HCT116 (cell line): ENCODE measurements around the gene BBS4. TPM values are rescaled to one million over a fixed set of nuclear protein-coding genes. Genes with fewer than 3 reads are reported as not detected.

Experiments used
- ATAC-seq: fragments of 200-7000 bp; cut with Tn5 transposase; 2 replicates; pipeline ENCODE4 v1.9.1; 2020; ENCODE audit warnings: mild to moderate bottlenecking, moderate library complexity
- BruUV-seq: library from RNA; stranded (reverse); fragments of 400-500 nt; replicated peaks from 2 replicates; lab custom pipeline; 2021; lab: Mats Ljungman, UMichigan
- CTCF ChIA-PET: fragments of 300-600 bp; sonication (Branson Sonifier 250); formaldehyde crosslinking; loops from one replicate; lab custom pipeline; 2021; ENCODE audit warnings: antibody characterized with exemption; lab: Charles Lee
- POLR2A ChIA-PET: fragments of 300-600, 350-600 bp; sonication (Branson Sonifier 250); formaldehyde crosslinking; loops from one replicate; lab custom pipeline; 2021; ENCODE audit warnings: antibody characterized with exemption; lab: Charles Lee
- RAD21 ChIA-PET, 2 experiments: fragments of 300-600 bp; sonication (Branson Sonifier 250); formaldehyde crosslinking; loops; one replicate each; lab custom pipeline; 2023; ENCODE audit warnings: low total read pairs in 2 of 2; ENCODE audit not compliant: uncharacterized antibody in 2 of 2, unreplicated experiment in 2 of 2, low non-redundant PET in 1 of 2; lab: Charles Lee
- DNase-seq: peaks from one replicate; pipeline ENCODE4 v3.0.0-alpha.2; 2010; ENCODE audit warnings: low read depth, low spot score
- H2AFZ ChIP-seq: fragments of 200-600 bp; shearing (Covaris generic), sonication (generic); 2 replicates; pipeline ENCODE4 v1.6.1; 2017; ENCODE audit warnings: low read depth, mixed run types, mixed read lengths, antibody characterized with exemption, low read length; ENCODE audit not compliant: poor library complexity, severe bottlenecking
- H3K27ac ChIP-seq: 2 replicates; pipeline ENCODE4 v1.5.1; 2012; ENCODE audit warnings: low read depth, low read length
- H3K27me3 ChIP-seq: fragments of 200-600 bp; sonication (generic); 2 replicates; pipeline ENCODE4 v1.6.1; 2016; ENCODE audit warnings: mixed run types, low read length, mixed read lengths; ENCODE audit not compliant: insufficient read depth
- H3K36me3 ChIP-seq, 2 experiments: fragments of 200-500 bp in 1 of 2; fragments of 200-600 bp in 1 of 2; sonication (Bioruptor generic) in 1 of 2; sonication (generic) in 1 of 2; 2 replicates each; pipeline versions ENCODE4 v1.5.1 to v1.6.1; 2014 to 2016; ENCODE audit warnings: low read length in 2 of 2, inconsistent platforms in 1 of 2, mixed read lengths in 1 of 2, mixed run types in 1 of 2; ENCODE audit not compliant: insufficient read depth in 2 of 2, control insufficient read depth in 1 of 2
- H3K4me1 ChIP-seq, 2 experiments: fragments of 200-600 bp in 1 of 2; sonication (generic) in 1 of 2; 2 replicates each; pipeline versions ENCODE4 v1.5.1 to v1.6.1; 2012 to 2017; ENCODE audit warnings: low read length in 2 of 2, inconsistent platforms in 1 of 2, mild to moderate bottlenecking in 1 of 2, mixed read lengths in 1 of 2, mixed run types in 1 of 2, moderate library complexity in 1 of 2; ENCODE audit not compliant: insufficient read depth in 2 of 2, control insufficient read depth in 1 of 2
- H3K4me2 ChIP-seq: fragments of 200-600 bp; sonication (generic); 2 replicates; pipeline ENCODE4 v1.6.1; 2017; ENCODE audit warnings: mixed run types, low read length, mixed read lengths
- H3K4me3 ChIP-seq, 2 experiments: fragments of 200-600 bp in 1 of 2; sonication (generic) in 1 of 2; replicated peaks in 1 of 2; 2 replicates each; pipeline ENCODE4 v1.5.1; 2011 to 2016; ENCODE audit warnings: low read length in 2 of 2, control low read depth in 1 of 2, low read depth in 1 of 2, mild to moderate bottlenecking in 1 of 2, mixed read lengths in 1 of 2, mixed run types in 1 of 2
- H3K79me2 ChIP-seq: fragments of 200-600 bp; sonication (generic); 2 replicates; pipeline ENCODE4 v1.6.1; 2017; ENCODE audit warnings: mild to moderate bottlenecking, mixed run types, low read length, moderate library complexity, mixed read lengths; ENCODE audit not compliant: insufficient read depth
- H3K9ac ChIP-seq: fragments of 200-600 bp; sonication (generic); 2 replicates; pipeline ENCODE4 v1.6.1; 2016; ENCODE audit warnings: low read length, mixed read lengths
- H3K9me2 ChIP-seq: fragments of 200-600 bp; sonication (generic), shearing (Covaris generic); 2 replicates; pipeline ENCODE4 v1.6.1; 2017; ENCODE audit warnings: mixed run types, mild to moderate bottlenecking, moderate library complexity; ENCODE audit not compliant: insufficient read depth
- H3K9me3 ChIP-seq, 2 experiments: fragments of 200-500 bp in 1 of 2; fragments of 200-600 bp in 1 of 2; sonication (Bioruptor generic) in 1 of 2; sonication (generic) in 1 of 2; 2 replicates each; pipeline ENCODE4 v1.6.1; 2014 to 2017; ENCODE audit warnings: low read length in 2 of 2, mixed read lengths in 2 of 2, inconsistent platforms in 1 of 2, low read depth in 1 of 2, mild to moderate bottlenecking in 1 of 2, mixed run types in 1 of 2, moderate library complexity in 1 of 2; ENCODE audit not compliant: control insufficient read depth in 1 of 2, insufficient read depth in 1 of 2
- H4K20me1 ChIP-seq: fragments of 200-600 bp; sonication (generic), shearing (Covaris generic); 2 replicates; pipeline ENCODE4 v1.6.1; 2017; ENCODE audit warnings: mixed run types, mild to moderate bottlenecking, moderate library complexity; ENCODE audit not compliant: insufficient read depth
- EGR1 ChIP-seq: IDR thresholded peaks from 2 replicates; pipeline ENCODE4 v1.6.1; 2012; ENCODE audit warnings: low read depth
- EZH2phosphoT487 ChIP-seq: fragments of 200-600 bp; IDR thresholded peaks from 2 replicates; pipeline ENCODE4 v1.6.1; 2018; ENCODE audit warnings: antibody characterized with exemption, borderline replicate concordance
- FOSL1 ChIP-seq: IDR thresholded peaks from 2 replicates; pipeline ENCODE4 v1.6.1; 2012; ENCODE audit warnings: low read depth
- POLR2AphosphoS5 ChIP-seq: IDR thresholded peaks from 2 replicates; pipeline ENCODE4 v1.6.1; 2011; ENCODE audit warnings: mild to moderate bottlenecking, low read depth, low read length, moderate library complexity
- TCF7L2 ChIP-seq: IDR thresholded peaks from 2 replicates; pipeline ENCODE4 v1.7.0; 2011; ENCODE audit warnings: borderline replicate concordance, inconsistent platforms; ENCODE audit not compliant: insufficient read depth, insufficient read length; ENCODE audit errors: extremely low read depth
- ZNF274 ChIP-seq: fragments of 200-500 bp; sonication (Bioruptor generic); IDR thresholded peaks from 2 replicates; pipeline ENCODE4 v1.6.1; 2014; ENCODE audit warnings: mild to moderate bottlenecking, low read depth, low read length, inconsistent platforms
- intact Hi-C: fragments of 100-400 bp; cut with micrococcal nuclease; formaldehyde crosslinking; loops from 2 replicates; pipeline ENCODE4 v1.10.0; 2022
- total RNA-seq: library from RNA; stranded (reverse); gene quantifications from one replicate; pipeline ENCODE4 v1.2.1, GENCODE V29; 2021; ENCODE audit not compliant: unreplicated experiment
- TF ChIP-seq, protein P1 (sequence below): IDR thresholded peaks from 2 replicates; pipeline ENCODE4 v1.6.1; 2012; ENCODE audit warnings: low read depth
- TF ChIP-seq, protein P2 (sequence below), 3 experiments: fragments of 200-600 bp in 1 of 3; sonication (generic) in 1 of 3; IDR thresholded peaks in 2 of 3; conservative IDR thresholded peaks in 1 of 3; 2 replicates each; pipeline ENCODE4 v1.5.1; 2012 to 2017; ENCODE audit warnings: low read depth in 2 of 3, low read length in 2 of 3, antibody characterized with exemption in 1 of 3, borderline replicate concordance in 1 of 3, control low read depth in 1 of 3, mild to moderate bottlenecking in 1 of 3, mixed read lengths in 1 of 3, mixed run types in 1 of 3, moderate library complexity in 1 of 3; ENCODE audit not compliant: insufficient read depth in 1 of 3
- TF ChIP-seq, protein P3 (sequence below): IDR thresholded peaks from 2 replicates; pipeline ENCODE4 v1.6.1; 2012

The BBS4 gene
- total RNA-seq, 1 experiment from 2014 or later: 10.0 TPM

DNA sequence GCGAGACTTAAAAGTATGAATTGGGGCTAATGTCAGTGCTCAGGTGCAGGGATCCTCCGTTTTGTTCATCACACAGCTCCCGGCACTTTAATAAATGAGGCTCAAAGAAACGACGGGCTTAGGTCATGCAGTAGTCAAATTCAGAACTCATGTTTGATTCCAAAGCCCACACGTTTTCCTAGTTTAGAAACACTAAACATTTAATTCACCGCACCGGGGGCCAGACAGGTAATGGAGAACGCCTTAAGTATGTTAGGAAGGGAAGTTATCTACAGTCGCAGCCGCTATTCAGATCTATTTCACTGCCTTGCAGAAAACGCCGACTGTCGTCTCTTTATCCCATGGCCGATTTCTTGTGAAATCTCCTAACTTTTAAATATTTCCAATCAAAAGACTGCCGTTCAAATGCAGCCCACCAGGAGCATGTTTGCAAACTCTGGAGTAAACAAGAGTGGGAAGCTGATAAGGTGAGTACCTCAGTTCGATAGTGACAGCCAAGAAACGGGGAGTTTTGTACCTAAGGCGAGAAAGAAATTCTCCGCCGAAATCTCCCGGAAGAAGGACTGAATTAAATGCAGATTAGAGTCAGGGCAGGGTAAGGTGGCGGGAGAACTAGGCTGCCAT lies 594 bp upstream of the BBS4 start:
- Histone ChIP-seq H3K4me3 (peak overlapping the region; percentile 64 to 75), H3K9ac (peak overlapping the region; percentile 89), H3K27ac (peak overlapping the region; percentile 87), H3K4me1 (peaks cover 8 to 10% of the 10 kb centered on the region in 2 experiments; a peak in 3 of 4 replicates), H3K9me2 (no peaks in the 10 kb centered on the region), H3K9me3 (no peaks in the 10 kb centered on the region), H4K20me1 (no peaks in the 10 kb centered on the region), H3K36me3 (no peaks in the 10 kb centered on the region), H3K79me2 (0 out of 2 replicates have a peak, but pooled peaks cover 9% of the 10 kb centered on the region), H3K27me3 (peaks cover 4% of the 10 kb centered on the region; the same call in 1 of the 2 replicates), H3K4me2 (peak overlapping the region; percentile 81), H2AFZ (peak overlapping the region; percentile 87)
- DNase-seq (no peak), ATAC-seq (peak; percentile 1; the same call in 1 of the 2 replicates)
- POLR2A ChIA-PET: interaction anchor here (1.0 to 2.1 kb wide), 2 partner anchors 7 to 11 kb away, joined by 4 to 5 read pairs; no protein-coding TSS in a partner anchor
- BruUV-seq: TSS peak; percentile 98
- intact Hi-C loops: no loop called here
- RAD21 ChIA-PET: interaction anchor here in 1 of 2 experiments (0.5 kb wide), 1 partner anchor 1363 kb away, joined by 3 read pairs; no protein-coding TSS in a partner anchor
- CTCF ChIA-PET: interaction anchor here (1.0 to 2.9 kb wide), 3 partner anchors 10 to 37 kb away, joined by 3 to 12 read pairs (median 5); no protein-coding TSS in a partner anchor
- no peak for TF ChIP-seq EGR1
- TF ChIP-seq, protein P1, sequence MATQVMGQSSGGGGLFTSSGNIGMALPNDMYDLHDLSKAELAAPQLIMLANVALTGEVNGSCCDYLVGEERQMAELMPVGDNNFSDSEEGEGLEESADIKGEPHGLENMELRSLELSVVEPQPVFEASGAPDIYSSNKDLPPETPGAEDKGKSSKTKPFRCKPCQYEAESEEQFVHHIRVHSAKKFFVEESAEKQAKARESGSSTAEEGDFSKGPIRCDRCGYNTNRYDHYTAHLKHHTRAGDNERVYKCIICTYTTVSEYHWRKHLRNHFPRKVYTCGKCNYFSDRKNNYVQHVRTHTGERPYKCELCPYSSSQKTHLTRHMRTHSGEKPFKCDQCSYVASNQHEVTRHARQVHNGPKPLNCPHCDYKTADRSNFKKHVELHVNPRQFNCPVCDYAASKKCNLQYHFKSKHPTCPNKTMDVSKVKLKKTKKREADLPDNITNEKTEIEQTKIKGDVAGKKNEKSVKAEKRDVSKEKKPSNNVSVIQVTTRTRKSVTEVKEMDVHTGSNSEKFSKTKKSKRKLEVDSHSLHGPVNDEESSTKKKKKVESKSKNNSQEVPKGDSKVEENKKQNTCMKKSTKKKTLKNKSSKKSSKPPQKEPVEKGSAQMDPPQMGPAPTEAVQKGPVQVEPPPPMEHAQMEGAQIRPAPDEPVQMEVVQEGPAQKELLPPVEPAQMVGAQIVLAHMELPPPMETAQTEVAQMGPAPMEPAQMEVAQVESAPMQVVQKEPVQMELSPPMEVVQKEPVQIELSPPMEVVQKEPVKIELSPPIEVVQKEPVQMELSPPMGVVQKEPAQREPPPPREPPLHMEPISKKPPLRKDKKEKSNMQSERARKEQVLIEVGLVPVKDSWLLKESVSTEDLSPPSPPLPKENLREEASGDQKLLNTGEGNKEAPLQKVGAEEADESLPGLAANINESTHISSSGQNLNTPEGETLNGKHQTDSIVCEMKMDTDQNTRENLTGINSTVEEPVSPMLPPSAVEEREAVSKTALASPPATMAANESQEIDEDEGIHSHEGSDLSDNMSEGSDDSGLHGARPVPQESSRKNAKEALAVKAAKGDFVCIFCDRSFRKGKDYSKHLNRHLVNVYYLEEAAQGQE: no peak
- TF ChIP-seq TCF7L2: no peak
- TF ChIP-seq FOSL1: no peak
- TF ChIP-seq, protein P2, sequence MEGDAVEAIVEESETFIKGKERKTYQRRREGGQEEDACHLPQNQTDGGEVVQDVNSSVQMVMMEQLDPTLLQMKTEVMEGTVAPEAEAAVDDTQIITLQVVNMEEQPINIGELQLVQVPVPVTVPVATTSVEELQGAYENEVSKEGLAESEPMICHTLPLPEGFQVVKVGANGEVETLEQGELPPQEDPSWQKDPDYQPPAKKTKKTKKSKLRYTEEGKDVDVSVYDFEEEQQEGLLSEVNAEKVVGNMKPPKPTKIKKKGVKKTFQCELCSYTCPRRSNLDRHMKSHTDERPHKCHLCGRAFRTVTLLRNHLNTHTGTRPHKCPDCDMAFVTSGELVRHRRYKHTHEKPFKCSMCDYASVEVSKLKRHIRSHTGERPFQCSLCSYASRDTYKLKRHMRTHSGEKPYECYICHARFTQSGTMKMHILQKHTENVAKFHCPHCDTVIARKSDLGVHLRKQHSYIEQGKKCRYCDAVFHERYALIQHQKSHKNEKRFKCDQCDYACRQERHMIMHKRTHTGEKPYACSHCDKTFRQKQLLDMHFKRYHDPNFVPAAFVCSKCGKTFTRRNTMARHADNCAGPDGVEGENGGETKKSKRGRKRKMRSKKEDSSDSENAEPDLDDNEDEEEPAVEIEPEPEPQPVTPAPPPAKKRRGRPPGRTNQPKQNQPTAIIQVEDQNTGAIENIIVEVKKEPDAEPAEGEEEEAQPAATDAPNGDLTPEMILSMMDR (IDR thresholded peaks at IDR 0.05 in 2 of 3, conservative IDR thresholded peaks at IDR 0.05 in 1 of 3; ENCODE audit: borderline replicate concordance in 1 of 3, insufficient read depth in 1 of 3, low read depth in 2 of 3, low read length in 2 of 3): peak in 1 of 3 experiments; percentile 2; a peak in 1 of 6 replicates
- TF ChIP-seq ZNF274: no peak
- no peak for TF ChIP-seq EZH2phosphoT487
- TF ChIP-seq POLR2AphosphoS5: no peak
- TF ChIP-seq, protein P3, sequence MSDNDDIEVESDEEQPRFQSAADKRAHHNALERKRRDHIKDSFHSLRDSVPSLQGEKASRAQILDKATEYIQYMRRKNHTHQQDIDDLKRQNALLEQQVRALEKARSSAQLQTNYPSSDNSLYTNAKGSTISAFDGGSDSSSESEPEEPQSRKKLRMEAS: peak; percentile 9; the same call in 1 of the 2 replicates
